ENCODE measurements around the gene GNB2.

- TF ChIP-seq, protein P1, sequence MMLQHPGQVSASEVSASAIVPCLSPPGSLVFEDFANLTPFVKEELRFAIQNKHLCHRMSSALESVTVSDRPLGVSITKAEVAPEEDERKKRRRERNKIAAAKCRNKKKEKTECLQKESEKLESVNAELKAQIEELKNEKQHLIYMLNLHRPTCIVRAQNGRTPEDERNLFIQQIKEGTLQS (IDR thresholded peaks at IDR 0.05; ENCODE audit: insufficient read depth, low read depth, low read length), result no peak
- TF ChIP-seq POLR2A (IDR thresholded peaks at IDR 0.05; ENCODE audit: control extremely low read depth in 1 of 2, low read depth in 2 of 2, low read length in 2 of 2) (peak in 1 of 2 experiments; percentile 40; a peak in 1 of 3 replicates), CTCF (IDR thresholded peaks at IDR 0.05; ENCODE audit: control extremely low read depth in 1 of 3, insufficient read depth in 1 of 3, low read depth in 1 of 3, low read length in 3 of 3) (no peak), POLR2AphosphoS5 (IDR thresholded peaks at IDR 0.05; ENCODE audit: low read depth, low read length) (0 out of 2 replicates have a peak, but pooled peaks have one; percentile 58), EZH2 (IDR thresholded peaks at IDR 0.05; ENCODE audit: low read depth, low read length, severe bottlenecking) (no peak), USF2 (IDR thresholded peaks at IDR 0.05; ENCODE audit: low read length) (no peak), ZNF274 (IDR thresholded peaks at IDR 0.05; ENCODE audit: borderline replicate concordance, extremely low read depth, low read length) (no peak), CREB1 (IDR thresholded peaks at IDR 0.05) (no peak), JUN (IDR thresholded peaks at IDR 0.05; ENCODE audit: low read depth, low read length) (no peak), YY1 (IDR thresholded peaks at IDR 0.05; ENCODE audit: low read depth, low read length) (no peak), TBP (IDR thresholded peaks at IDR 0.05; ENCODE audit: low read depth, low read length) (no peak), NRF1 (IDR thresholded peaks at IDR 0.05; ENCODE audit: low read depth, low read length) (no peak)
Observed at GRCh38 chr7:100679927-100680575, 6.5 kb downstream of the GNB2 start.
